ENCODE results near the gene RASGRP3.
"Not testable (repeated sequence)": the region's sequence is repeated elsewhere in the genome, so short reads cannot be mapped to it uniquely, and the experiment has no call there.

Gene RASGRP3

GRCh38 chr2:33457556-33458247 is 18.7 kb upstream of the RASGRP3 start:
- no peak for DNase-seq

GRCh38 chr2:33458248-33458819 is 18.1 kb upstream of the RASGRP3 start:
- no peak for DNase-seq

- DNase-seq = no peak
These were observed 16.7 kb upstream of the RASGRP3 start for GRCh38 chr2:33459745-33460144.

GRCh38 chr2:33462512-33462911 is 13.9 kb upstream of the RASGRP3 start:
- DNase-seq = not testable (repeated sequence)

GRCh38 chr2:33467413-33467812 is 9.0 kb upstream of the RASGRP3 start:
- no peak for DNase-seq

DNA sequence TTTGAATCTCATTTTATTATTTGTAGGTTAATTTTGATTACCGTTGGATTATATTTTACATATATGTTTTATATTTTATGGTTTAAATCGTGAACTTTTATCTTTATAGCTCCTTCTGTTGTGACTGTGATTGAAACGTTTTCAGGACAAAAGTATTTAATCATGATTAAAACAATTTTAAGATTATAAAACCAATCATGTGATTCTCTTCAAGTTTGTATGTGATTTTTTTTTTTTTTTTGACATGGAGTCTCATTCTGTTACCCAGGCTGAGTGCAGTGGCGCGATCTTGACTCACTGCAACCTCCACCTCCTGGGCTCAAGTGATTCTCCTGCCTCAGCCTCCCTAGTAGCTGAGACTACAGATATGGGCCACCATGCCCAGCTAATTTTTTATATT is 7.2 kb upstream of the RASGRP3 start:
- no peak for DNase-seq

- DNase-seq = peak in 52 of 56 donors; percentile 18 to 88 (median 68)
These were observed 972 bp upstream of the RASGRP3 start for GRCh38 chr2:33475224-33476130.

- no peak for DNase-seq
These were observed 343 bp downstream of the RASGRP3 start for GRCh38 chr2:33476793-33477190.

GRCh38 chr2:33477473-33478468 is 1.3 kb downstream of the RASGRP3 start:
- peak in 31 of 56 donors; percentile 2 to 65 (median 25) for DNase-seq

DNA sequence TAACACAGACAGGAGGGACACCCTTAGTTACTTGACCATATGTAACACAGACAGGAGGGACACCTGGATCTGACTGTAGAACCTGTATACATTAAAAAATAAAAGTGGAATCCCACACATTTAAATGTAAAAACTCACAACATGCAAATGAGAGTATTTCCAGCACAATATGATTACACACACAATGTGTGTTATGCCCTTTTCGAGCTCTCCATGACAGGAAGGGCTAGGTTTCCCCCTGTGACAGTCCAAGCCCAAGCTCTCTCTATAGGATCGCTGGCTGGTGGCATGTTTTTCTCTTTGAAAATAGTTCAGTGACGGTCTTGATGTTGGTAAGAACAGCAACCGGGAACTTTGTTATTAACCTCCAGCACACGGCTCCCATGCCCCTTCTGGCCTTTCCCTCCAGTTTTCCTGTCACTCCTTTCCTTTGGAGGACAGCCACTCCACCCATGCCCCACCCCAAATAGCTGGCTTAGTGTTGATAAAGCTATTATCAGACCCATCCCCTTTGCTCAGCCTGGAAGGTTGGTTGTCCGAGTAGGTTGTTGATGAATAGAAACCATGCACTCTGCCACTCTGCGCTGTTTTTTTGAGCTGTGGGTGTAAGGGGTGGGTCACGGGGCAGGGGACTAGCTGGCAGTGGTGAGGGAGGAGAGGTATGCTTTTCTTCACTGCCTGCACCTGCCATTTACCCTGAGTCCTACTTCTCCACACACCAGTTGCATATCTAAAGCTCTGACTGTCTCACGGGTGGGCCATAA is 2.7 kb downstream of the RASGRP3 start:
- no peak for DNase-seq

- DNase-seq = no peak
These were observed 6.1 kb downstream of the RASGRP3 start for GRCh38 chr2:33482518-33482917.

GRCh38 chr2:33484042-33484621 is 7.7 kb downstream of the RASGRP3 start:
- no peak for DNase-seq

GRCh38 chr2:33485051-33485450 is 8.6 kb downstream of the RASGRP3 start:
- DNase-seq = no peak

DNA sequence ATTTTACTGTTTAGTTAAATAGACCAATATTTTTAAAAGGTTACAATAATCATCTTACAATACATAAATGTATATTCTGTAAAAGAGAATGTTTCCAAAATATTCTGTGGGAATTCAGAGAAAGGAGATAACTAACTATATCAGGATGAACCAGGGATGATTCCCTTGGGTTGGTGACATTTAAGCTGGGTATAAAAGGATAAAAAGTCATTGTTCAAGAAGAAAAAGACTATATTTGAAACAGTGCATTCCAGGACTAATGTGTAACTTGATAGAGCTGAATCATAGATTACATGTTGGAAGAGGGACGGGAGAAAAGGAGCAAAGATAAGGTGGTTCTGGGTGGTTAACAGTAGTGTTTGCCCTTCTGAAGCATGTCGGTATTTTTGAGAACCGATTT is 10.1 kb downstream of the RASGRP3 start:
- no peak for DNase-seq

GRCh38 chr2:33488178-33488690 is 11.8 kb downstream of the RASGRP3 start:
- no peak for DNase-seq

DNA sequence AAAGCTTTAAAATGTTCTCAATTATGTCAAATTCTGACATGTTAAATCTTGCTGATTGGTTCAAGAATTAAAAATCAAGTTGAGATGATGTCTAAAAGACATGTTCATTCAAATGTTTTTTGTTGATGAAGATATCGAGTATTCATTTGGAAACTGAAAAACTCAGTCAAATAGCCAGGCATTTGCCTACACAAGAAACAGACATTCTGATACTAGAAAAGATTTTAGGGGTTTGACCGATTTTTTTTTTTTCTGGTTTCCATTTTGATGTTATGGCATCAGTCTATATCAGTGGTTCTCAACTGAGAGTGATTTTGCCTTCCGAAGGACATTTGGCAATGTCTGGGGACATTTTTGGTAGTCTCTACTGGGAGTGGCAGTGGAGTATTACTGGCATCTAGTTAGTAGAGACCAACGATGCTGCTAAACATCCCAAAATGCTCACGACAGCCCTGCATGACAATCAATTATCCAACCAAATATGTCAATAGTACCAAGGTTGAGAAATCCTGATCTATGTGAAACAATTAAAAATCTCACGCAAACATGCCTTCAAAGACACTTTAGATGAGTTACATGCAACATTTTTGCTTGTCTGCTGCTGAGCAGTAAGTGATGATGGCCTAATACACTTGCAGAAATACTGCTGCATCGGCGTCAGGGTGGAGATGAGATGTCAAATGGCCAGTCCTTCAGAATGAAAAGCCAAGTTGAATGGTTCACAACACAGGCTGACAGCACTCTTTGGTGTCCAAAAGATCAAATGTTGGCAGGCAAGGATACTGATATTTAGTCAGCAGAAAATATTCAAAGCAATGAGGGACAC is 12.5 kb downstream of the RASGRP3 start:
- no peak for DNase-seq

DNA sequence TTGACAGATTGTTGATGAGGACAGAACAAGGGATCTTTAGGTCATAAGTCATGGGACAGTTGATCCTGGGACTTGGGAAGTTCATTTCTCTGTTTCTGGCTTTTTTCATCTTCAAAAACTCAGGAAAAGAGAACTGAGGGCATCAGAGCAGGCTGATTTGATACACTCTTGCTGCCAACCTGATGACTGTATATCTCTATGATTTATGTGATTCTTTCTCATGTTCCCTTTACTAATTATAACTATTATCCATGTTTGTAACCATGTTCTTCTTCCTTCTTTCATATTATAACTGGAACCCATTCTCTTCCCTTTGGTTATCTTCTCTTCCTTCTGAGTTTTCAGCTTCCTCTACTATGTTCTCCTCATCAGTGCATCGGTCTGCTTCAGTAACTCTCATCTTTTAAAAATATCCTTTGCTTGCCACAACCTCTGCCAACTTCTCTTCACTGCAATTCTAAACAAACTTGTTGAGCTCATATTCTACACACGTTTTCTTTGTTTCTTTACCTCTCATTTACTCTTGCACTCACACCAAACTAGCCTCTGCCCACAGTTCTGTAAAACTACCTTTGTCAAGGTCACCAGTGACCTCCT is 13.5 kb downstream of the RASGRP3 start:
- no peak for DNase-seq

- no peak for DNase-seq
These were observed 15.1 kb downstream of the RASGRP3 start for GRCh38 chr2:33491441-33492084.
